B cell (primary cell): ENCODE measurements around the gene RINL.

Source experiments
- CTCF ChIP-seq: fragments of 200-600 bp; IDR thresholded peaks from one replicate; pipeline ENCODE4 v1.8.0; 2022; ENCODE audit warnings: antibody characterized with exemption, mild to moderate bottlenecking
- EZH2 ChIP-seq: IDR thresholded peaks from 2 replicates; pipeline ENCODE4 v1.6.1; 2012; ENCODE audit warnings: borderline replicate concordance, low read depth, mild to moderate bottlenecking, moderate library complexity, low read length; ENCODE audit not compliant: insufficient read depth, poor library complexity, severe bottlenecking

- TF ChIP-seq EZH2 (no peak), CTCF (no peak)
Measured at GRCh38 chr19:38894968-38895367, 16.9 kb upstream of the RINL start.
